Activated naive CD8-positive, alpha-beta T cell treated with anti-CD3 and anti-CD28 coated beads, Interleukin-2, amount 50 U/mL, for 24 hours (primary cell): Measurements from ENCODE around the gene WDR31.
A peak's percentile ranks its signal among the peaks of the same experiment; 100 is the strongest.
"Not testable (repeated sequence)": the region's sequence is repeated elsewhere in the genome, so short reads cannot be mapped to it uniquely, and the experiment has no call there.

Source experiments
- ATAC-seq: fragments of 150-1000 bp; cut with Tn5 transposase; one replicate; pipeline ENCODE4 v1.10.0; 2021
- DNase-seq: peaks from one replicate; pipeline ENCODE4 v3.0.0; 2021
- H3K27ac Mint-ChIP-seq: one replicate; pipeline ENCODE4 v1.8.0; 2021; ENCODE audit warnings: mild to moderate bottlenecking, mixed read lengths
- H3K27me3 Mint-ChIP-seq: one replicate; pipeline ENCODE4 v1.8.0; 2021; ENCODE audit warnings: mixed read lengths
- H3K36me3 Mint-ChIP-seq: one replicate; pipeline ENCODE4 v1.8.0; 2021; ENCODE audit warnings: low read depth, mixed read lengths
- H3K4me1 Mint-ChIP-seq: one replicate; pipeline ENCODE4 v1.8.0; 2021; ENCODE audit warnings: mixed read lengths
- H3K4me3 Mint-ChIP-seq: one replicate; pipeline ENCODE4 v1.8.0; 2021; ENCODE audit warnings: mild to moderate bottlenecking, moderate library complexity, mixed read lengths
- H3K9me3 Mint-ChIP-seq: one replicate; pipeline ENCODE4 v1.8.0; 2021; ENCODE audit warnings: mixed read lengths

WDR31 gene

GRCh38 chr9:113373676-113374392 is 33.8 kb upstream of the WDR31 start:
- Mint-ChIP-seq H3K9me3 (no peaks in the 10 kb centered on the region), H3K27ac (no peak overlapping the region), H3K4me3 (no peak overlapping the region), H3K27me3 (peaks cover 5% of the 10 kb centered on the region), H3K36me3 (no peaks in the 10 kb centered on the region), H3K4me1 (peaks cover 13% of the 10 kb centered on the region)
- DNase-seq (no peak), ATAC-seq (no peak)

- Mint-ChIP-seq H3K36me3 (no peaks in the 10 kb centered on the region), H3K27ac (no peak overlapping the region), H3K9me3 (no peaks in the 10 kb centered on the region), H3K4me1 (peaks cover 13% of the 10 kb centered on the region), H3K27me3 (peaks cover 5% of the 10 kb centered on the region), H3K4me3 (no peak overlapping the region)
- ATAC-seq = no peak
- DNase-seq = no peak
These were observed 33.2 kb upstream of the WDR31 start for GRCh38 chr9:113373256-113373655.

- Mint-ChIP-seq H3K9me3 (no peaks in the 10 kb centered on the region), H3K27ac (no peak overlapping the region)
- ATAC-seq = no peak
These were observed 32.0 kb upstream of the WDR31 start for GRCh38 chr9:113372059-113372458.

GRCh38 chr9:113370806-113371325 is 30.8 kb upstream of the WDR31 start:
- H3K27ac Mint-ChIP-seq = no peak overlapping the region
- peaks cover 10% of the 10 kb centered on the region for H3K4me1 Mint-ChIP-seq
- H3K4me3 Mint-ChIP-seq = no peak overlapping the region
- peaks cover 5% of the 10 kb centered on the region for H3K27me3 Mint-ChIP-seq
- ATAC-seq (no peak), DNase-seq (no peak)
- H3K9me3 Mint-ChIP-seq = no peaks in the 10 kb centered on the region
- H3K36me3 Mint-ChIP-seq = no peaks in the 10 kb centered on the region

More at GRCh38 chr9:113372059-113372458, 32.0 kb upstream of the WDR31 start:
- no peak overlapping the region for H3K4me3 Mint-ChIP-seq
- H3K27me3 Mint-ChIP-seq = peaks cover 5% of the 10 kb centered on the region
- no peaks in the 10 kb centered on the region for H3K36me3 Mint-ChIP-seq
- no peak for DNase-seq
- peaks cover 12% of the 10 kb centered on the region for H3K4me1 Mint-ChIP-seq

- Mint-ChIP-seq H3K4me1 (no peaks in the 10 kb centered on the region), H3K9me3 (no peaks in the 10 kb centered on the region), H3K27me3 (no peaks in the 10 kb centered on the region), H3K27ac (no peak overlapping the region), H3K4me3 (no peak overlapping the region), H3K36me3 (no peaks in the 10 kb centered on the region)
- no peak for ATAC-seq
- no peak for DNase-seq
These were observed 29.7 kb upstream of the WDR31 start for GRCh38 chr9:113369855-113370140.

- H3K27me3 Mint-ChIP-seq = no peaks in the 10 kb centered on the region
- no peaks in the 10 kb centered on the region for H3K4me1 Mint-ChIP-seq
- H3K4me3 Mint-ChIP-seq = no peak overlapping the region
- H3K36me3 Mint-ChIP-seq = no peaks in the 10 kb centered on the region
- H3K27ac Mint-ChIP-seq = no peak overlapping the region
- no peak for DNase-seq
- ATAC-seq = no peak
- H3K9me3 Mint-ChIP-seq = no peaks in the 10 kb centered on the region
These were observed 29.1 kb upstream of the WDR31 start for GRCh38 chr9:113368982-113369854.

- Mint-ChIP-seq H3K4me3 (no peak overlapping the region), H3K9me3 (no peaks in the 10 kb centered on the region), H3K27me3 (no peaks in the 10 kb centered on the region), H3K36me3 (no peaks in the 10 kb centered on the region), H3K4me1 (no peaks in the 10 kb centered on the region), H3K27ac (no peak overlapping the region)
- DNase-seq (no peak), ATAC-seq (no peak)
These were observed 28.4 kb upstream of the WDR31 start for GRCh38 chr9:113368348-113368981.

GRCh38 chr9:113365652-113366051 is 25.6 kb upstream of the WDR31 start:
- peaks cover 17% of the 10 kb centered on the region for H3K4me1 Mint-ChIP-seq
- H3K4me3 Mint-ChIP-seq, H3K27ac Mint-ChIP-seq, H3K9me3 Mint-ChIP-seq, DNase-seq, H3K36me3 Mint-ChIP-seq, ATAC-seq, H3K27me3 Mint-ChIP-seq: not testable (repeated sequence)

- H3K4me1 Mint-ChIP-seq = peaks cover 23% of the 10 kb centered on the region
- DNase-seq = no peak
- H3K36me3 Mint-ChIP-seq = peaks cover 2% of the 10 kb centered on the region
- no peak overlapping the region for H3K27ac Mint-ChIP-seq
- H3K27me3 Mint-ChIP-seq = no peaks in the 10 kb centered on the region
- ATAC-seq = no peak
- H3K4me3 Mint-ChIP-seq = no peak overlapping the region
- H3K9me3 Mint-ChIP-seq = no peaks in the 10 kb centered on the region
These were observed 24.9 kb upstream of the WDR31 start for GRCh38 chr9:113364951-113365350.

GRCh38 chr9:113363336-113363735 is 23.3 kb upstream of the WDR31 start:
- Mint-ChIP-seq H3K36me3 (peaks cover 2% of the 10 kb centered on the region), H3K27ac (no peak overlapping the region), H3K9me3 (no peaks in the 10 kb centered on the region), H3K4me1 (peaks cover 23% of the 10 kb centered on the region), H3K27me3 (no peaks in the 10 kb centered on the region), H3K4me3 (no peak overlapping the region)
- DNase-seq (no peak), ATAC-seq (no peak)

- Mint-ChIP-seq H3K36me3 (peaks cover 2% of the 10 kb centered on the region), H3K4me3 (peak overlapping the region; percentile 19), H3K27me3 (no peaks in the 10 kb centered on the region), H3K9me3 (no peaks in the 10 kb centered on the region), H3K27ac (peak overlapping the region; percentile 77), H3K4me1 (peaks cover 23% of the 10 kb centered on the region)
- peak; percentile 97 for ATAC-seq
- peak; percentile 14 for DNase-seq
These were observed 21.4 kb upstream of the WDR31 start for GRCh38 chr9:113361304-113362018.

GRCh38 chr9:113360242-113360842 is 20.3 kb upstream of the WDR31 start:
- DNase-seq (no peak), ATAC-seq (no peak)
- H3K4me1 Mint-ChIP-seq = peaks cover 23% of the 10 kb centered on the region
- H3K27ac Mint-ChIP-seq = no peak overlapping the region
- no peaks in the 10 kb centered on the region for H3K27me3 Mint-ChIP-seq
- H3K4me3 Mint-ChIP-seq = no peak overlapping the region
- H3K9me3 Mint-ChIP-seq = no peaks in the 10 kb centered on the region
- peaks cover 3% of the 10 kb centered on the region for H3K36me3 Mint-ChIP-seq

GRCh38 chr9:113359385-113359784 is 19.3 kb upstream of the WDR31 start:
- peaks cover 3% of the 10 kb centered on the region for H3K36me3 Mint-ChIP-seq
- H3K4me3 Mint-ChIP-seq = no peak overlapping the region
- DNase-seq = no peak
- H3K4me1 Mint-ChIP-seq = peaks cover 23% of the 10 kb centered on the region
- H3K9me3 Mint-ChIP-seq = no peaks in the 10 kb centered on the region
- ATAC-seq = no peak
- no peaks in the 10 kb centered on the region for H3K27me3 Mint-ChIP-seq
- H3K27ac Mint-ChIP-seq = no peak overlapping the region

GRCh38 chr9:113356686-113357292 is 16.7 kb upstream of the WDR31 start:
- Mint-ChIP-seq H3K27me3 (peaks cover 7% of the 10 kb centered on the region), H3K4me3 (no peak overlapping the region), H3K4me1 (peaks cover 29% of the 10 kb centered on the region), H3K27ac (no peak overlapping the region), H3K9me3 (no peaks in the 10 kb centered on the region), H3K36me3 (peaks cover 2% of the 10 kb centered on the region)
- ATAC-seq (no peak), DNase-seq (no peak)
